Neural crest cell (in vitro differentiated cells): ENCODE results near the gene RABGAP1L. TPM values are rescaled to one million over a fixed set of nuclear protein-coding genes. Genes with fewer than 3 reads are reported as not detected.
A peak's percentile ranks its signal among the peaks of the same experiment; 100 is the strongest.

Experiments
- DNase-seq: peaks from one replicate; pipeline ENCODE4 v3.0.0; 2021; ENCODE audit warnings: low read depth, mixed read lengths, low spot score
- H3K27ac Mint-ChIP-seq: one replicate; pipeline ENCODE4 v1.8.0; 2021; ENCODE audit warnings: mild to moderate bottlenecking, mixed read lengths; ENCODE audit not compliant: unreplicated experiment
- H3K27me3 Mint-ChIP-seq: 2 replicates; pipeline ENCODE4 v1.8.0; 2021; ENCODE audit warnings: low read depth, mild to moderate bottlenecking, mixed read lengths
- H3K36me3 Mint-ChIP-seq: 2 replicates; pipeline ENCODE4 v1.8.0; 2021; ENCODE audit warnings: low read depth, mild to moderate bottlenecking, mixed read lengths
- H3K4me1 Mint-ChIP-seq: 2 replicates; pipeline ENCODE4 v1.8.0; 2021; ENCODE audit warnings: mixed read lengths
- H3K4me3 Mint-ChIP-seq: one replicate; pipeline ENCODE4 v1.8.0; 2021; ENCODE audit warnings: mild to moderate bottlenecking, mixed read lengths
- H3K9me3 Mint-ChIP-seq: 2 replicates; pipeline ENCODE4 v1.8.0; 2021; ENCODE audit warnings: mixed read lengths
- total RNA-seq: library from RNA; stranded (reverse); gene quantifications from 2 replicates; pipeline ENCODE4 v1.2.1, GENCODE V29; 2021
- TF ChIP-seq, protein P1 (sequence below): fragments of 200-600 bp; sonication (generic); conservative IDR thresholded peaks from 2 replicates; pipeline ENCODE4 v1.5.0; 2021; ENCODE audit warnings: antibody characterized with exemption, mild to moderate bottlenecking

The RABGAP1L gene
- total RNA-seq, 1 donor from 2014 or later, result 25.6 TPM

DNA sequence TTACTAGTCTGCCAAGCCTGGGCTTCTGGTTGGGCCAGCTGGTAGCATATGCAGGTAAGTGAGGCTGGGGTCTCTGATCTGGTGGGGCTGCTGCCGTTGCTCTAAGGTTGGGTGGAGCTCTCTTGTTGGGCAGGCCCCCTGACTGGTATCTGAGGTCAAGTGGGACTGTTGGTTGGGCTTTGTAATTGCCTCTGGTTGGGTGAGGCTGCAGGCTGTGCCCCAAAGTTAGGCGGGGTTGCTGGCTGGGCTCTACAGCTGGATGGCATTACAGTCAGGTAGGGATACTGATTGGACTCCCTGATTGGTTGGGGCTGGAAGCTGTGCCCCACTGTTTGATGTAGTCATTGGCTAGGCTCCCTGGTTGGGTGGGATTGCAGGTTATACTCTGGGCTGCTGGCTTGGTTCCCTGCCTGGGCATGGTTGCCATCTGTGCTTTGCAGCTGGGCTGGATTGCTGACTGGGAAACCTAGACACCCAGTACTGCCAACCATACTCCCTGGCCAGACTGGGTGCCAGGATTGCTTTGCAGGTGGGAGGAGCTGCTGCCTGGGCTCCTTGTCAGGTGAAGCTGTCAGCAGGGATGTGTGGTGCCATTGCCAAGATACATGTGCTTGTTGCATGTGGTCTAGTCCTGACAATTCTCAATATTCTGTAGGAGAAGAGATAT is 130.5 kb downstream of the RABGAP1L start:
- H3K27ac Mint-ChIP-seq, result peak overlapping the region; percentile 38
- DNase-seq, result no peak
- H3K27me3 Mint-ChIP-seq, result no peaks in the 10 kb centered on the region
- no peaks in the 10 kb centered on the region for H3K4me1 Mint-ChIP-seq
- peaks cover 9% of the 10 kb centered on the region for H3K9me3 Mint-ChIP-seq
- H3K4me3 Mint-ChIP-seq, result no peak overlapping the region
- TF ChIP-seq, protein P1, sequence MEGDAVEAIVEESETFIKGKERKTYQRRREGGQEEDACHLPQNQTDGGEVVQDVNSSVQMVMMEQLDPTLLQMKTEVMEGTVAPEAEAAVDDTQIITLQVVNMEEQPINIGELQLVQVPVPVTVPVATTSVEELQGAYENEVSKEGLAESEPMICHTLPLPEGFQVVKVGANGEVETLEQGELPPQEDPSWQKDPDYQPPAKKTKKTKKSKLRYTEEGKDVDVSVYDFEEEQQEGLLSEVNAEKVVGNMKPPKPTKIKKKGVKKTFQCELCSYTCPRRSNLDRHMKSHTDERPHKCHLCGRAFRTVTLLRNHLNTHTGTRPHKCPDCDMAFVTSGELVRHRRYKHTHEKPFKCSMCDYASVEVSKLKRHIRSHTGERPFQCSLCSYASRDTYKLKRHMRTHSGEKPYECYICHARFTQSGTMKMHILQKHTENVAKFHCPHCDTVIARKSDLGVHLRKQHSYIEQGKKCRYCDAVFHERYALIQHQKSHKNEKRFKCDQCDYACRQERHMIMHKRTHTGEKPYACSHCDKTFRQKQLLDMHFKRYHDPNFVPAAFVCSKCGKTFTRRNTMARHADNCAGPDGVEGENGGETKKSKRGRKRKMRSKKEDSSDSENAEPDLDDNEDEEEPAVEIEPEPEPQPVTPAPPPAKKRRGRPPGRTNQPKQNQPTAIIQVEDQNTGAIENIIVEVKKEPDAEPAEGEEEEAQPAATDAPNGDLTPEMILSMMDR, result no peak
- peaks cover 22% of the 10 kb centered on the region for H3K36me3 Mint-ChIP-seq

- Mint-ChIP-seq H3K9me3 (peaks cover 9% of the 10 kb centered on the region), H3K27ac (no peak overlapping the region), H3K4me3 (no peak overlapping the region), H3K4me1 (no peaks in the 10 kb centered on the region), H3K36me3 (peaks cover 22% of the 10 kb centered on the region), H3K27me3 (no peaks in the 10 kb centered on the region)
- TF ChIP-seq, protein P1, result no peak
- no peak for DNase-seq
These were observed 131.7 kb downstream of the RABGAP1L start for GRCh38 chr1:174291059-174291458.

GRCh38 chr1:174296309-174296708 is 137.0 kb downstream of the RABGAP1L start:
- Mint-ChIP-seq H3K4me1 (no peaks in the 10 kb centered on the region), H3K36me3 (peaks cover 8% of the 10 kb centered on the region), H3K9me3 (peaks cover 3% of the 10 kb centered on the region), H3K4me3 (no peak overlapping the region), H3K27ac (no peak overlapping the region), H3K27me3 (no peaks in the 10 kb centered on the region)
- TF ChIP-seq, protein P1, result no peak
- no peak for DNase-seq

GRCh38 chr1:174297351-174297750 is 138.0 kb downstream of the RABGAP1L start:
- TF ChIP-seq, protein P1, result no peak
- H3K27ac Mint-ChIP-seq, result no peak overlapping the region
- no peak for DNase-seq
- no peaks in the 10 kb centered on the region for H3K27me3 Mint-ChIP-seq
- peaks cover 3% of the 10 kb centered on the region for H3K9me3 Mint-ChIP-seq
- peaks cover 6% of the 10 kb centered on the region for H3K36me3 Mint-ChIP-seq
- H3K4me1 Mint-ChIP-seq, result no peaks in the 10 kb centered on the region
- no peak overlapping the region for H3K4me3 Mint-ChIP-seq

DNA sequence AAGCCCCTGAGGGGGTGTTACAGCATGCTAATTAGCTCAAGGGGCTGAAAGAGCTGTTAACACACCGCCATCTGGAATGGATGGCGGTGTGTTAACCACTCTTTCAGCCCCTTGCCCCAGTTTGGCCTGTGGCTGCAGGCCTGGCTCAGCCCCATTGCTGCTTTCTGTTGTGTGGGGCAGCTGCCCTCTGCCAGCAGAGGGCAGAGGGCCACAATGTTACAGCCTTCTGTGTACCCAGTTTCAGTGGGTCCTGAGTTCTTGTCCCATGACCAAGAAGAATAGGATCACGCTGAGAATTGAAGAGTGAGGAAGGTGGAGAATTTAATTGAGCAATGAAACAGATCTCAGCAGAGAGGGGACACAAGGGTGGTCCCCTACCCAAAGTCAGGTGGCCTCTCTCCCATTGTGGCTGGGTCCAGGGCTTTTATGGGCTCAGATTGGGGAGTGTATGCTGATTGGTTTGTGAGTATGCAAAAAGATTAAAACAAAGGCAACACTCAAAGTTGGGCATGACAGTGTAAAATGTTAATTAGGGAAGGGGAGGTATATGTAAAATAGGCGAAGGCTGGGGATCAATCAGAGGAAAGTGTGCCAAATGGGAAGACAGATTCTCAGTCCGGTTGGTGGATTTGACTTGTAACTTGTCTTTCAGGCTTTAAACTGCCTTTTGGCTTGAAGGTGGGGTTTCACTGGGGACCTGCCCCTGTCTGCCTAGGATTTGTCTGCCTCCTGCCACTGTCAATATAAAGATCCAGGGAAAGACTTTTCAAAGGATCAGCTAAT is 142.2 kb downstream of the RABGAP1L start:
- no peak for DNase-seq
- Mint-ChIP-seq H3K9me3 (peaks cover 4% of the 10 kb centered on the region), H3K36me3 (peaks cover 13% of the 10 kb centered on the region), H3K4me3 (no peak overlapping the region), H3K4me1 (no peaks in the 10 kb centered on the region), H3K27ac (no peak overlapping the region), H3K27me3 (no peaks in the 10 kb centered on the region)
- TF ChIP-seq, protein P1, result no peak
